CMK (cell line): ENCODE data around the gene KCNK6.
A peak's percentile ranks its signal among the peaks of the same experiment; 100 is the strongest.

ENCODE experiments used
- DNase-seq: peaks from one replicate; pipeline ENCODE4 v3.0.0-alpha.2; 2010; ENCODE audit warnings: low read depth

The KCNK6 gene

DNA sequence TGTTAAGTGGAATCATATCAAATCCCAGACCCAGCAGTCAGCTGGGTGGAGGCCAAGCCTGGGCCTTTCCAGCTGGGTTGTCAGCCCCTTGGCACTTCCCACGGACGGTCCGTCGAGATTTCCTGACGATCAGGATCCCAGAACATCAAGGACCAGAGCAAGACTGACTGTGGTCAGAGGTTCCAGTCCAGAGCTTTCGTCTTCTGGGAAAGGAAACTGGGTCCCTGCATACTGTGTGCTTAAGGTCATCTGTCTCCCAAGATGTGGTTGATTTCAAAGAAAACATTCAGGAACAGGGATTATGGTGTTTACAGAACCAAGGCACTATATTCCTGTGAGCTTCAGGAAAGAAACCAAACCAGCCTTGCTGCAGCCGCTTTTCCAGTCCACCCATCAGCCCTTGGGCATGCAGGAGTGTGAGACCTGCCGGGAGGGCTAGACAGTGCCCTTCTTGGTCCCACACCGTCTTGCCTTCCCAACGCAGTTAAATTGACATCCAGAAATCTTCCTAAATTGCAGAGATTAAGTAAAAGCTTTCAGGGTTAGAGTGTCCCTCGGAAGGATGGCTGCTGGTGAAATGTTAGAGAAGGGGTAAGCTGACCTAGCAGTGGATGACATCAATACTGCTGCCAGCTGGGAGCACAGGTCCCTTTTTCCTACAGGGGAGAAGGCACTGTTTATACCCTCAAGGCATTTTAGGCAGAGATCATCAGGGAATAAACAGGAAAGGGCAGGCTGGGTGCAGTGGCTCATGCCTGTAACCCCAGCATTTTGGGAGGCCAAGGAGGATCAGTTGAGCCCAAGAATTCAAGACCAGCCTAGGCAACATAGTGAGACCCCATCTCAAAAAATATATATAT lies 20.6 kb upstream of the KCNK6 start:
- no peak for DNase-seq

DNA sequence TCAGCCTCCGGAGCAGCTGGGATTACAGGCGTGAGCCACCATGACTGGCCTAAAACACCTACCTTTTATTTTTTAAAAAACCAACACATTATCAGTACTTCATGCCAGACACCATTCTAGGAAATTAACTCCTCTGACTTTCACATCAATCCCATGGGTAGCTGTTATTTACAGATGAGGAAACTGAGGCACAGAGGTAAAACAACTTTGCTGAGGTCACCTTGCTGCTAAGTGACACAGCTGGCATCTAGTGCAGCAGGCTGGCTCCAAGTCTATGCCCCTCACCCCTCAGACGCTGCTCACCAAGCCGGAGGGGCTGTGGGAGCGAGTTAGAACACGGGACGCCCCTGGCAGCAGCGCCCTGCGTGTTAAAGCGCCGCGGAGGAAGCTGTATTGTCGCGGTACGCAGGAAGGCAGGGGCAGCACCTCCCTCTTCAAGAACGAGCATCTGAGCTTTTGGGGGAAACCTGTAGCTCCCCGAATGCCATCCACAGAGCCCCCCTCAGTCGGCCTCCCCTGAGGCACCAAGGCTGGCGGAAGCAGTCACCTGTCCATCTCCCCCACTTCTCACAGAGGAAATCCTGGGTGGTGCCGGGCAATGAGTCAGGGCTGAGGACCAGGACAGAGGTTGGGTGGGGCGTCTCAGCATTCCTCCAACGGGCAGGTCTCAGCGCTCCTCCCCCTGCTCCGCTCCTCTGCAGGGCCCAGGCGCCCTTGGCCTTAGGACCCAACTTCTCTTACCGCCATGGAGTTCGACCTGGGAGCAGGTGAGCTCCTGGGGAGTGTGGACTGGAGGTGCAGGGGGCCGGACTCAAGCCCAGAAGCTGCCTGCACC lies 15.9 kb upstream of the KCNK6 start, which contains the start of gene C19orf33:
Gene C19orf33, plus strand, starts transcription at position 735 of the 835 bp plus-strand sequence. Its CDS starts 11 bp downstream, at position 746.
- no peak for DNase-seq

DNA sequence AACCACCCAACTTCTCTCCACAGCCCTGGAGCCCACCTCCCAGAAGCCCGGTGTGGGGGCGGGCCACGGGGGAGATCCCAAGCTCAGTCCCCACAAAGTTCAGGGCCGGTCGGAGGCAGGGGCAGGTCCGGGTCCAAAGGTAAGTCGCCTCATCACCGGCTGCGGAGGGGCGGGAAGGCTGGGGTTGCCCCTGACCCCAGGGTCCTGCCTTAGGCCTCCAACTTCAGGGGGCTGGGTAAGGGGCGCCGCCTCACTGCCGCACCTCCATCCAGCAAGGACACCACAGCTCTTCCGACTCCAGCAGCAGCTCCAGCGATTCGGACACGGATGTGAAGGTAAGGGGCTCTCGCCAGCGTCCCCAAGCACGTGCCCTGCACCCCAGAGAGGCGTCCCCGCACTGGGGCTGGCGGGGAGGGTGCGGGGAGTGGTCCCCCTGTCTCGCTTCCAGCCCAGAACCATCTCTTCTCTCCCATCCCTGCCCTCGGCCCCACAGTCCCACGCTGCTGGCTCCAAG lies 15.2 kb upstream of the KCNK6 start:
- DNase-seq: no peak

- no peak for DNase-seq
These were observed 14.7 kb upstream of the KCNK6 start for GRCh38 chr19:38304866-38305429.

- DNase-seq: no peak
These were observed 13.4 kb upstream of the KCNK6 start for GRCh38 chr19:38306236-38306635.

- DNase-seq: no peak
These were observed 12.6 kb upstream of the KCNK6 start for GRCh38 chr19:38307076-38307475.

GRCh38 chr19:38307597-38307996 lies 12.0 kb upstream of the KCNK6 start:
- DNase-seq: no peak

DNA sequence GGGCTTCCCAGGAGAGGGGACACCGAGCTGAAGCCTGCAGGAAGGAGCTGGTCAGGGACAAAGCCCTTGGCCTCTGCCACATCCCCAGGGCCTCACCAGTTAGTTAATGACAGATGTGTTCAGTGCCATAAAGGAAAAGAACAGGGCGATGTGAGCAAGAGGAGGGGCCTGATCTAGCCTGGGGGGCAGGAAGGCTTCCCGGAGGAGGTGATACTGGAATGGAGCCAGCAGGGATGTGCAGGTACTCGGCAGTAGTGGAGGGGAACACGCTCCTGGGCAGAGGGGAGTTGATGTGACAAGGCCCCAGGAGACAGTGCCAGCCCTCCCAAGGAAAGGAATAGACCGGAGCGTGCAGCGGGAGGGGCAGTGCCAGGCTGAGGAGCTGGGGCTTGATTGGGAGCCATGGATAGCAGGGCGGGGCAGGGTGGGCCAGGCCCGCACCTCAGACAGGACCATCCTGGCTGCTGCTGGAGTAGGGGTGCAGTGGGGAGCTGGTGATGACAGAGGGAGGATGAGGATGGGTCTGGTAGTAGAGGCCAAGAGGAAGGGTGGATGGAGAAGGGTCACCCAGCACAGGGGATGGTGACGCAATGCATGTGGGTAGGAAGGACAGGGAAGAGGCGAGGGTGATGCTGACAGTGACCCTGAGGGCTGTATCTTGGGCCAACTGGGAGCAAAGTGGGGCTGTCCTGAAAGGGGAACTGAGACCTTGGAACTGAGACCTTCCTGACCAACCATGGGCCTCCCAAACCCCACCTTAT lies 11.5 kb upstream of the KCNK6 start:
- DNase-seq: no peak

DNA sequence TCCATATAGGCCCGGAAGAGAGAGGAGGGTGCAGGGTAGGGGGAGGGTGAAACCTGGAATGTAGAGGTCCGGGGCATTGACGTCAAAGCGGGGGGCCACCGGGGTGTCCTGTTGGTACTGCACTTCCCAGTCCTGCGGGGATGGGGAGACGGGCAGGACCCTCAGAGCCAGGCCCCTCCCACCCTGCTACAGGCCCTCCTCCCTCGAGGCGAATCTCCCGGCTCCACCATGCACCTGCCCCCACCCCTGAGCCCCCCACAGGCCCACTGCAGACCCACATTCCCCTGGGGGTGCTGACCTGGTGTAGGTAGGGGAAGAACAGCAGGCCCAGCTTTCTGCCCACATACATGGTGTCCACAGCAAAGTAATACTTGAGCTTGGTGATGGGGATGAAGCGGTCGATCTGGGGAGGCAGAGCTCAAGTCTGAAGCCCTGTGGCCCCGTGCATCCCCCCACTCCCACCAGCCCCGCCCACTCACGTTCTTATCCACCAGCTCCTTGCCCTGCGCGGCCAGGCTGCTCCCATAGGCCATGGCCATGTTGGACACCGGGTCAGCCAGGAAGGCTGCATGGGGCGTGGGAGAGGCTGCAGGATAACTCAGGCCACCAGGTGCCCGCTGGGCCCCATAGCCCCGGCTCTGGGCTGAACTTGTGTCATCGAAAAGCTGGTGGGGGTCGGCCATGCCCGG lies 10.6 kb upstream of the KCNK6 start:
- DNase-seq: no peak

DNA sequence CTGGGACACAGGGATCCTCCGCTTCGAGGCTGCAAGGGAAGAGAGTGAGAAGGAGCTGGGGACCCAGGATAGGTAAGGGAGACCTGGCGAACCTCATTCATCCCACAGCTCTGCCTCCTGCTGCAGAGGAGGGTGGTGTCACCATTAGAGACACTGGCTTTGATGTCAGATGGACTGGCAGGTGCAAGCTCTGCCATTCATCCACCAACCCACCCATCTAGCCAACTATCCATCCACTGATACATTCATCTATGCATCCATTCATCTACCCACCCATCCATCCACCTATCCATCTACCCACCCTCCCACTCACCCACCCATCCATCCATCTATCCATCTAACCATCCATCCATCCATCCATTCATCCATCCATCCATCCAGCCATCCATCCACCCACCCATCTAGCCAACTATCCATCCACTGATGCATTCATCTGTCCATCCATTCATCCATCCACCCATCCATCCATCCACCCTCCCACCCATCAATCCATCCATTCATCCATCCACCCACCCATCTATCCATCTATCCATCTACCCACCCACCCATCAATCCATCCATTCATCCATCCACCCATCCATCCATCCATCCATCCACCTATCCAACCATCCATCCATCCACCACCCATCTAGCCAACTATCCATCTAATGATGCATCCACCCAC lies 9.9 kb upstream of the KCNK6 start:
- no peak for DNase-seq

GRCh38 chr19:38310279-38310670 lies 9.4 kb upstream of the KCNK6 start:
- no peak for DNase-seq

GRCh38 chr19:38310986-38311385 lies 8.7 kb upstream of the KCNK6 start:
- DNase-seq: no peak

DNA sequence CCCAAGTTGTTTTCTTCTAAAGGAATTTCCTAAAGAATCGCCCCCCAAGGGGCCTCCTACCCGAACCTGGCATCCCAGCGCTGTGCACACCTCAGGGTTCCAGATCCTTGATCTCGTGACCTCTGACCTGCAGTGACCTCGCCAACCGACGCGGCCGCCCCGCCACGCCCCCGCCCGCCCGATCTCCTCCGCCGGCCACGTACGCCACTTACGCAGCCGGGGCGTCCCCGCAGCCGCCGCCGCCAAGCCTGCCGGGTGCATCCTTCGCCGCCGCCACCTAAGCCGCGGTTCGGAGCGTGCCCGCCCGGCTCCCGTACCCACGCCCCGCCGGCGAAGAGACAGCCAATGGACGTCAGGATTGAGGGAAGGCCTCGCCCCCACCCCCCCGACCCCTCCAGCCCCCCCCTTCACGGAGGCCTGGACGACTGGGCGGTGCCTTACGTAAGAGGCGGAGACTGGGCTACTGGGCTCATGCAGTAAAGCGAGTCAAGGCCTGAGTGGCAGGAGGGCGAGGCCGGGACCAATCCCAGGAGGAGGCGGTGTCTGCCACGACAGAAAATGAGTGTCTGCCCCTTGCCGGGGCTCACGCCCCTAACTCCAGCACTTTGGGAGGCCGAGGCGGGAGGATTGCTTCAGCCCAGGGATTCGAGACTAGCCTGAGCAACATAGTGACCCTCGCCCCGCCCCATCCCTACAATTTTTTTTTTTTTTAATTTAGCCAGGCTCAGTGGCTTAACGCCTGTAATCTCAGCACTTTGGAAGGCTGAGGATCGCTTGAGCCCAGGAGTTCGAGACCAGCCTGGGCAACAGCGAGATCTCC lies 3.8 kb upstream of the KCNK6 start, which contains the start of gene YIF1B:
Gene YIF1B, minus strand, starts transcription at position 291 of the 820 bp plus-strand sequence. Its CDS starts 30 bp downstream, at position 261.
- peak; percentile 98 for DNase-seq

DNA sequence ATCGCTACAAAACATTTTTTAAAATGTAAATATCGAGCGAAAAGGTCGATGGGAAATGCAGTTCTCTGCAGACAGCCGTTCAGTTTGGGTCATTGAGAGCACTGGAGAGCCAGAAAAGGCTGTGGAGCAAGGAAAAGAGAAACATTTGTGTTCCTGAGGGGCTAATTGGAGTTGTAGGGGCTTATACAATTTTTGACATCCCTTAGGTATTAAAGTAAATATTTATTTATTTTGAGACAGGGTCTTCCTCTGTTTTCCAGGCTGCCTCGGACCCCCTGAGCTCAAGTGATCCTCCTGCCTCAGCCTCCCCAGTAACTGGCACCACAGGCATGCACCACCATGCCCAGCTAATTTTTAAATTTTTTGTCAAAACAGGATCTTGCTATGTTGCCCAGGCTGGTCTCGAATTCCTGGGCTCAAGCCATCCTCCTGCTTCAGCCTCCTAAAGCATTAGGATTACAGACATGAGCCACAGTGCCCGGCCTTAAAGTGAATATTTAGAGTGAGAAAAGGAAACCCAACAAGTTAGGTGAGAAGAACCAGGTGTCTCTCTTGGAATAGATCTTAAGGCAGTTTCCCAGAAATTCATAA lies 3.1 kb upstream of the KCNK6 start:
- no peak for DNase-seq

DNA sequence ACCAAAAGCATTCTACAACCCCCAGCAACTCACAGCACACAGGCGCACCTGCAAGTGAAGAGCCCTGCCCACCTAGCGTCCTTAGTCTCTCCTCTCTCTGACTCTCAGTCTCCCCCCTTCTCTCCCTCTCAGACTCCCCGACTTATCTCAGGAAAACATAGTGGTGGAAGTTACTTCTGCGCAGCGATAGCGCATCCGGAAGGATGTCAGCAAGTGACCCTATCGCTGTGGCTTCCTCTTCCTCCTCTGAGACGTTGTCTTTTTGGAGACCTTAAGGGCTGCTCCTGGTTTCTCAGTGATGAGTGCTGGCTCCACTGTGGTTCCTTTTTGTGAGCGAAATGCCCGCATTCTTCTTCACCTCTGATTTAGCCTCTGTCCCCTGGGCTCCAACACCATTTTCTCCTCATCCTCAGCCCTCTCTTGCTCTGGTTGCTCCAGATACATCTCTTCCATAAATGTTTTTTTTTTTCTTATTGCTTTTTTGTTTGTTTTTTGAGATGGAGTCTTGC lies 2.5 kb upstream of the KCNK6 start:
- peak; percentile 96 for DNase-seq

- DNase-seq: no peak
These were observed 985 bp upstream of the KCNK6 start for GRCh38 chr19:38318660-38319059.

- DNase-seq: no peak
These were observed 1.3 kb downstream of the KCNK6 start for GRCh38 chr19:38320969-38321339.

DNA sequence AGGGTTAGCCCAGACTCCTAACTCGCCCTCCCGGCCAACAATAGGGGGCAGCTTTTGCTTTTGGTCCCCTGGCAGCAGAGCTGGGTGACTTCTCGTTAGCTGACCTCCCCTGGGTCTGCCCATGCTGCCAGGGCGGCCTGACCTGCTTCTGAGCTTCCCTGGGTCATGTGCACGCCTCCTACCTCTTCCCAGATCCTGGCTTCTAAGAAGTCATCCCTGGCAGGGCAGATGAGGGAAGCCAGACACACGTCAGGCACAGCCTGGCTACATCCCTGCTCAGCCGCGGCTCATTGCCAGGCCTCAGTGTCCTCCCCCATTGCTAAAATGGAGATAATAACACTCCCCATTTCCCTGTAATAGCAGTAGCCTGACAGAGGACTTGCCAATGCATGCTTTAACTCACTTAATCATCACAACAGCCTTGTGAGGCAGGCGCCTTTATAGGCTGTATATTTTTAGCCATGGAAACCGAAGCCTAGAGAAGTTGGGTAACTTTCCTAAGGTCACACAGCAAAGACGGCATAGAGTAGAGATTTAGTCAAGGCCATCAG lies 2.1 kb downstream of the KCNK6 start:
- no peak for DNase-seq

GRCh38 chr19:38323291-38323690 lies 3.6 kb downstream of the KCNK6 start:
- DNase-seq: no peak
